K562 (cell line): ENCODE data around the gene SYT8. TPM values are rescaled to one million over a fixed set of nuclear protein-coding genes. Genes with fewer than 3 reads are reported as not detected.

ENCODE experiments used
- ARID2 ChIP-seq: fragments of 450-650 bp; IDR thresholded peaks from 2 replicates; pipeline ENCODE4 v1.6.1; 2017; ENCODE audit warnings: antibody characterized with exemption, mild to moderate bottlenecking
- ATF7 ChIP-seq: fragments of 450-650 bp; IDR thresholded peaks from 2 replicates; pipeline ENCODE4 v1.7.1; 2014; ENCODE audit warnings: mild to moderate bottlenecking, moderate library complexity
- CBX3 ChIP-seq, 2 experiments: IDR thresholded peaks; 1 replicate in 1 of 2; 2 replicates in 1 of 2; pipeline ENCODE4 v1.6.1; 2012; ENCODE audit warnings: inconsistent platforms in 2 of 2, low read length in 2 of 2, borderline replicate concordance in 1 of 2, control low read depth in 1 of 2
- CEBPG ChIP-seq, 3 experiments: fragments of 200-800 bp in 1 of 3; sonication (Bioruptor generic) in 1 of 3; sonication (generic) in 1 of 3; formaldehyde crosslinking in 1 of 3; IDR thresholded peaks in 2 of 3; conservative IDR thresholded peaks in 1 of 3; 2 replicates each; pipeline versions ENCODE4 v1.6.1 to v1.8.0; 2016 to 2022; ENCODE audit warnings: missing compliant biosample characterization in 2 of 3, missing genetic modification characterization in 2 of 3, mild to moderate bottlenecking in 1 of 3, missing genetic modification reagents in 1 of 3
- CHD1 ChIP-seq: fragments of 200-600 bp; sonication (generic); IDR thresholded peaks from one replicate; pipeline ENCODE4 v1.6.1; 2012; ENCODE audit warnings: mild to moderate bottlenecking, moderate library complexity, low read length, inconsistent platforms
- DEAF1 ChIP-seq: fragments of 450-650 bp; formaldehyde crosslinking; IDR thresholded peaks from 2 replicates; pipeline ENCODE4 v1.4.0; 2020; ENCODE audit warnings: mild to moderate bottlenecking, moderate library complexity
- HDGF ChIP-seq: fragments of 450-650 bp; IDR thresholded peaks from 2 replicates; pipeline ENCODE4 v1.6.1; 2016
- HEY1 ChIP-seq: fragments of 250-450 bp; sonication (Bioruptor Pico); IDR thresholded peaks from 2 replicates; pipeline ENCODE4 v1.5.0; 2020; ENCODE audit warnings: mild to moderate bottlenecking, moderate library complexity, borderline replicate concordance
- HNRNPLL ChIP-seq: fragments of 200-400 bp; formaldehyde crosslinking; IDR thresholded peaks from 2 replicates; pipeline ENCODE4 v1.6.1; 2017; ENCODE audit warnings: low read length, low read depth, mild to moderate bottlenecking; ENCODE audit not compliant: poor library complexity, severe bottlenecking
- KLF10 ChIP-seq: fragments of 250-450 bp; sonication (Bioruptor Pico); IDR thresholded peaks from 2 replicates; pipeline ENCODE4 v1.6.1; 2021; ENCODE audit warnings: matching md5 sums
- MECOM ChIP-seq: fragments of 250-450 bp; sonication (Bioruptor Pico); IDR thresholded peaks from 2 replicates; pipeline ENCODE4 v1.8.0; 2022; ENCODE audit warnings: inconsistent platforms
- POLR2AphosphoS2 ChIP-seq: IDR thresholded peaks from 2 replicates; pipeline ENCODE4 v1.6.1; 2012; ENCODE audit warnings: low read length, improper control_type of control experiment
- POLR2H ChIP-seq: IDR thresholded peaks from 2 replicates; pipeline ENCODE4 v1.6.1; 2016; ENCODE audit warnings: missing genetic modification characterization, low read depth, mild to moderate bottlenecking, control low read depth, missing compliant biosample characterization, moderate library complexity
- RBM15 ChIP-seq: fragments of 200-400 bp; formaldehyde crosslinking; IDR thresholded peaks from 2 replicates; pipeline ENCODE4 v1.6.1; 2018; ENCODE audit warnings: mild to moderate bottlenecking, low read length, moderate library complexity; ENCODE audit not compliant: insufficient read depth
- SMAD4 ChIP-seq: fragments of 250-450 bp; sonication (Bioruptor Pico); conservative IDR thresholded peaks from 2 replicates; pipeline ENCODE4 v1.8.0; 2021; ENCODE audit warnings: inconsistent platforms, mild to moderate bottlenecking, moderate library complexity
- SMARCE1 ChIP-seq: fragments of 450-650 bp; IDR thresholded peaks from 2 replicates; pipeline ENCODE4 v1.7.1; 2016; ENCODE audit warnings: mild to moderate bottlenecking
- TAL1 ChIP-seq: fragments of 450-650 bp; IDR thresholded peaks from 2 replicates; pipeline ENCODE4 v1.6.1; 2016; ENCODE audit warnings: mild to moderate bottlenecking
- TSC22D4 ChIP-seq: fragments of 450-650 bp; IDR thresholded peaks from 2 replicates; pipeline ENCODE4 v1.6.1; 2016; ENCODE audit warnings: missing genetic modification characterization, missing biosample characterization, control low read depth
- ZBTB12 ChIP-seq: fragments of 250-450 bp; sonication (Bioruptor Pico); IDR thresholded peaks from 2 replicates; pipeline ENCODE4 v1.4.0; 2020
- ZC3H11A ChIP-seq: IDR thresholded peaks from 2 replicates; pipeline ENCODE4 v1.6.1; 2012; ENCODE audit warnings: low read depth, low read length, improper control_type of control experiment
- ZFP36 ChIP-seq: fragments of 150-350 bp; IDR thresholded peaks from 2 replicates; pipeline ENCODE4 v1.6.1; 2018; ENCODE audit warnings: low read length, low read depth; ENCODE audit not compliant: partially characterized antibody
- ZFX ChIP-seq: sonication (generic); formaldehyde crosslinking; IDR thresholded peaks from 2 replicates; pipeline ENCODE4 v1.8.0; 2022; ENCODE audit warnings: mild to moderate bottlenecking, missing genetic modification reagents, moderate library complexity
- ZNF146 ChIP-seq: IDR thresholded peaks from one replicate; pipeline ENCODE4 v1.6.1; 2018; ENCODE audit warnings: missing compliant biosample characterization; ENCODE audit not compliant: unreplicated experiment
- ZNF449 ChIP-seq: fragments of 250-450 bp; sonication (Bioruptor Pico); IDR thresholded peaks from 2 replicates; pipeline ENCODE4 v1.8.0; 2022; ENCODE audit warnings: moderate library complexity, mild to moderate bottlenecking, inconsistent platforms
- ZNF584 ChIP-seq: fragments of 200-800 bp; sonication (Bioruptor generic); IDR thresholded peaks from 2 replicates; pipeline ENCODE4 v1.6.1; 2016; ENCODE audit warnings: low read depth, mild to moderate bottlenecking, missing genetic modification characterization, missing compliant biosample characterization
- polyA plus RNA-seq, 8 experiments: library from polyadenylated mRNA; depleted of rRNA in 4 of 8; stranded (reverse) in 5 of 8; unstranded in 3 of 8; fragments of >200 nt; fragmentation: Nextera tagmentation in 2 of 8; fragmentation: Illumina TruSeq in 1 of 8; extraction: Ambion mirVana in 2 of 8; extraction: Trizol in 1 of 8; gene quantifications; 2 replicates each; pipeline versions ENCODE4 v1.2.1 to v1.2.3, GENCODE V29; 2011 to 2014; ENCODE audit warnings: inconsistent platforms in 1 of 8, missing spikeins in 1 of 8
- total RNA-seq, 7 experiments: library from RNA; depleted of rRNA in 6 of 7; stranded (reverse); fragments of >200 nt in 6 of 7; fragmentation: Illumina TruSeq in 2 of 7; extraction: Trizol in 2 of 7; gene quantifications; 2 replicates each; pipeline versions ENCODE4 v1.2.1 to v1.2.3, GENCODE V29; 2011 to 2021; ENCODE audit warnings: low replicate concordance in 1 of 7
- TF ChIP-seq, protein P1 (sequence below): sonication (generic); formaldehyde crosslinking; IDR thresholded peaks from 2 replicates; pipeline ENCODE4 v1.8.0; 2023; ENCODE audit warnings: mild to moderate bottlenecking, missing genetic modification reagents

The SYT8 gene
- total and polyA plus RNA-seq, 9 of the 15 experiments (the other 6 are each of a cell fraction or from before 2014, with no cell fraction given): not detected

- no peak for TF ChIP-seq KLF10
- no peak for TF ChIP-seq ZNF449 (CRISPR knock-in tag)
- no peak for TF ChIP-seq HEY1 (CRISPR knock-in tag)
- TF ChIP-seq POLR2H (tag): no peak
- no peak for TF ChIP-seq TSC22D4
- TF ChIP-seq ARID2: 0 out of 2 replicates have a peak, but pooled peaks have one; percentile 4
- TF ChIP-seq ATF7: no peak
- no peak for TF ChIP-seq ZBTB12 (CRISPR knock-in tag)
- no peak for TF ChIP-seq ZC3H11A
- no peak for TF ChIP-seq CHD1
- TF ChIP-seq RBM15: no peak
- TF ChIP-seq CBX3 (IDR thresholded peaks at IDR 0.05; ENCODE audit: borderline replicate concordance in 1 of 2, low read length in 2 of 2): no peak
- TF ChIP-seq ZFX (CRISPR knock-in tag): no peak
- TF ChIP-seq HDGF: 0 out of 2 replicates have a peak, but pooled peaks have one; percentile 15
- no peak for TF ChIP-seq HNRNPLL
- no peak for TF ChIP-seq TAL1
- 0 out of 2 replicates have a peak, but pooled peaks have one; percentile 27 for TF ChIP-seq SMARCE1
- no peak for TF ChIP-seq ZNF584
- no peak for TF ChIP-seq MECOM (CRISPR knock-in tag)
- TF ChIP-seq POLR2AphosphoS2: no peak
- no peak for TF ChIP-seq DEAF1 (CRISPR knock-in tag)
- TF ChIP-seq, protein P1, sequence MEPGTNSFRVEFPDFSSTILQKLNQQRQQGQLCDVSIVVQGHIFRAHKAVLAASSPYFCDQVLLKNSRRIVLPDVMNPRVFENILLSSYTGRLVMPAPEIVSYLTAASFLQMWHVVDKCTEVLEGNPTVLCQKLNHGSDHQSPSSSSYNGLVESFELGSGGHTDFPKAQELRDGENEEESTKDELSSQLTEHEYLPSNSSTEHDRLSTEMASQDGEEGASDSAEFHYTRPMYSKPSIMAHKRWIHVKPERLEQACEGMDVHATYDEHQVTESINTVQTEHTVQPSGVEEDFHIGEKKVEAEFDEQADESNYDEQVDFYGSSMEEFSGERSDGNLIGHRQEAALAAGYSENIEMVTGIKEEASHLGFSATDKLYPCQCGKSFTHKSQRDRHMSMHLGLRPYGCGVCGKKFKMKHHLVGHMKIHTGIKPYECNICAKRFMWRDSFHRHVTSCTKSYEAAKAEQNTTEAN (CRISPR knock-in tag): no peak
- no peak for TF ChIP-seq ZNF146 (CRISPR knock-in tag)
- TF ChIP-seq SMAD4: no peak
- TF ChIP-seq CEBPG (CRISPR knock-in tag; IDR thresholded peaks at IDR 0.05): no peak
- TF ChIP-seq CEBPG (tag; conservative IDR thresholded peaks at IDR 0.05 in 1 of 2, IDR thresholded peaks at IDR 0.05 in 1 of 2): no peak
- TF ChIP-seq ZFP36: peak; percentile 1
These were observed 10.3 kb downstream of the SYT8 start (continued) for GRCh38 chr11:1845095-1845429.
